Smooth muscle cell (in vitro differentiated cells): ENCODE results near the gene CLASRP. TPM values are rescaled to one million over a fixed set of nuclear protein-coding genes. Genes with fewer than 3 reads are reported as not detected.

Experiments
- DNase-seq: peaks from one replicate; lab custom pipeline; 2025; ENCODE audit not compliant: unreplicated experiment; lab: John Stamatoyannopoulos, UW
- H2AFZ ChIP-seq: fragments of 200-600 bp; sonication (generic); 2 replicates; pipeline ENCODE4 v1.6.0; 2016; ENCODE audit warnings: antibody characterized with exemption, low read depth, mild to moderate bottlenecking
- H3F3A ChIP-seq: fragments of 200-600 bp; sonication (generic); 2 replicates; pipeline ENCODE4 v1.6.0; 2017; ENCODE audit warnings: antibody characterized with exemption, low read depth
- H3K27ac ChIP-seq: fragments of 200-600 bp; sonication (generic); 2 replicates; pipeline ENCODE4 v1.5.1; 2016; ENCODE audit warnings: low read depth, mild to moderate bottlenecking
- H3K27me3 ChIP-seq: fragments of 200-600 bp; sonication (generic); 2 replicates; pipeline ENCODE4 v1.6.1; 2016; ENCODE audit warnings: low read depth, mild to moderate bottlenecking
- H3K36me3 ChIP-seq: fragments of 200-600 bp; sonication (generic); 2 replicates; pipeline ENCODE4 v1.5.1; 2016; ENCODE audit warnings: low read depth
- H3K4me1 ChIP-seq: fragments of 200-600 bp; sonication (generic); 2 replicates; pipeline ENCODE4 v1.5.1; 2016; ENCODE audit warnings: low read depth
- H3K4me2 ChIP-seq: fragments of 200-600 bp; sonication (generic); 2 replicates; pipeline ENCODE4 v1.6.0; 2016; ENCODE audit warnings: mild to moderate bottlenecking
- H3K4me3 ChIP-seq: fragments of 200-600 bp; sonication (generic); 2 replicates; pipeline ENCODE4 v1.5.1; 2016; ENCODE audit warnings: mild to moderate bottlenecking
- H3K79me2 ChIP-seq: fragments of 200-600 bp; sonication (generic); 2 replicates; pipeline ENCODE4 v1.6.0; 2016; ENCODE audit warnings: low read depth, mild to moderate bottlenecking
- H3K9ac ChIP-seq: fragments of 200-600 bp; sonication (generic); 2 replicates; pipeline ENCODE4 v1.6.0; 2016; ENCODE audit warnings: low read depth
- H3K9me3 ChIP-seq: fragments of 200-600 bp; sonication (generic); replicated peaks from 2 replicates; pipeline ENCODE4 v1.5.1; 2016; ENCODE audit warnings: low read depth
- H4K20me1 ChIP-seq: fragments of 200-600 bp; sonication (generic); 2 replicates; pipeline ENCODE4 v1.6.0; 2016; ENCODE audit warnings: low read depth
- WGBS: methylation state at CpG from one replicate; pipeline ENCODE4 v1.1.7; 2016; ENCODE audit warnings: low lambda C conversion rate; 5-methylcytosine and 5-hydroxymethylcytosine counted together
- polyA plus RNA-seq: library from polyadenylated mRNA; unstranded; fragments of >200 nt; fragmentation: Nextera tagmentation; extraction: Ambion mirVana; gene quantifications from 2 replicates; pipeline ENCODE4 v1.2.1, GENCODE V29; 2016
- total RNA-seq: library from RNA; depleted of rRNA; stranded (reverse); fragments of >200 nt; gene quantifications from 2 replicates; pipeline ENCODE4 v1.2.3, GENCODE V29; 2014
- TF ChIP-seq, protein P1 (sequence below): fragments of 200-600 bp; sonication (generic); IDR thresholded peaks from 2 replicates; pipeline ENCODE4 v1.5.1; 2017; ENCODE audit warnings: borderline replicate concordance, mild to moderate bottlenecking, antibody characterized with exemption; ENCODE audit not compliant: insufficient read depth, poor library complexity, severe bottlenecking

Gene CLASRP
- total and polyA plus RNA-seq, 2 experiments from 2014 or later: 24.3 to 34.6 TPM

DNA sequence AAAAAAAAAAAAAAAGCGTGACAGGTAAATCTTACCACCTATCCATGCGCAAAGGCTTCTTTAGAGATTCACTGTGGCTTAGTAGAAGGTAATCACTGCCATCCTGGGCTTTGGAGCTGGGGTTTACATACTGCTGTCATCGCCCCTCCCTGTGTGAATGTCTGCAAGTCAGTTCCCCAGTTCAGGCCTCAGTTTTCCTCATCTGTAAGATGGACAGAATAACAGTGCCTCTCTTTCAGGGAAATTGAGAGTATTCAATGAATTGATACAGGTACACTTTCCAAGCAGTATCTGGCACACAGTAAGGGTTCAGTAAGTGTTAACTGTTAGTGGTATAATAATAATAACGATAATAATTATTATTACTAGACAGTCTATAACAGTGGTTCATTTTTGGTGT lies 35.4 kb upstream of the CLASRP start:
- no peak overlapping the region for H2AFZ ChIP-seq
- no peak overlapping the region for H3K4me3 ChIP-seq
- H3K36me3 ChIP-seq: no peaks in the 10 kb centered on the region
- H3K4me2 ChIP-seq: no peak overlapping the region
- H3K27me3 ChIP-seq: no peaks in the 10 kb centered on the region
- TF ChIP-seq, protein P1, sequence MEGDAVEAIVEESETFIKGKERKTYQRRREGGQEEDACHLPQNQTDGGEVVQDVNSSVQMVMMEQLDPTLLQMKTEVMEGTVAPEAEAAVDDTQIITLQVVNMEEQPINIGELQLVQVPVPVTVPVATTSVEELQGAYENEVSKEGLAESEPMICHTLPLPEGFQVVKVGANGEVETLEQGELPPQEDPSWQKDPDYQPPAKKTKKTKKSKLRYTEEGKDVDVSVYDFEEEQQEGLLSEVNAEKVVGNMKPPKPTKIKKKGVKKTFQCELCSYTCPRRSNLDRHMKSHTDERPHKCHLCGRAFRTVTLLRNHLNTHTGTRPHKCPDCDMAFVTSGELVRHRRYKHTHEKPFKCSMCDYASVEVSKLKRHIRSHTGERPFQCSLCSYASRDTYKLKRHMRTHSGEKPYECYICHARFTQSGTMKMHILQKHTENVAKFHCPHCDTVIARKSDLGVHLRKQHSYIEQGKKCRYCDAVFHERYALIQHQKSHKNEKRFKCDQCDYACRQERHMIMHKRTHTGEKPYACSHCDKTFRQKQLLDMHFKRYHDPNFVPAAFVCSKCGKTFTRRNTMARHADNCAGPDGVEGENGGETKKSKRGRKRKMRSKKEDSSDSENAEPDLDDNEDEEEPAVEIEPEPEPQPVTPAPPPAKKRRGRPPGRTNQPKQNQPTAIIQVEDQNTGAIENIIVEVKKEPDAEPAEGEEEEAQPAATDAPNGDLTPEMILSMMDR: no peak
- H4K20me1 ChIP-seq: peaks cover 19% of the 10 kb centered on the region
- H3K4me1 ChIP-seq: peaks cover 4% of the 10 kb centered on the region
- no peaks in the 10 kb centered on the region for H3K9me3 ChIP-seq
- no peak overlapping the region for H3K9ac ChIP-seq
- H3K79me2 ChIP-seq: peaks cover 5% of the 10 kb centered on the region
- H3F3A ChIP-seq: peaks cover 12% of the 10 kb centered on the region
- WGBS: 98% methylated on average over 4 of the region's 4 CpGs
- no peak for DNase-seq
- H3K27ac ChIP-seq: no peak overlapping the region

DNA sequence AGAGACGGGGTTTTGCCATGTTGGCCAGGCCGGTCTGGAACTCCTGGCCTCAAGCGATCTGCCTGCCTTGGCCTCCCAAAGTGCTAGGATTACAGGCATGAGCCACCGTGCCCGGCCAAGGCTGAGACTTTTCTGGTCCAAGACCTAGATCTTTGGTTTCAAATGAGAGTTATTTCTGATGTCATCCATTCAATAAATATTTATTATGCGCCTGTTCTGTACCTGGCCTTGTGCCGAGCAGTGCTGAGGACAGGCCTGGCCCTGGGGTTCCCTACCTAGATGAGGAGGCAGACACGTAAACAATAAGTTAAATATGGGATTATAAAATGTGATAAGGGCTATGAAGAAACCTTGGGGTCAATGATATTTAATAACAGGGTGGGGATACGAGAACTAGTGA lies 33.1 kb upstream of the CLASRP start:
- Histone ChIP-seq H3F3A (peaks cover 3% of the 10 kb centered on the region), H3K9ac (no peak overlapping the region), H3K79me2 (peaks cover 5% of the 10 kb centered on the region), H3K9me3 (no peaks in the 10 kb centered on the region), H3K4me3 (no peak overlapping the region), H2AFZ (no peak overlapping the region), H3K27ac (no peak overlapping the region), H4K20me1 (peaks cover 19% of the 10 kb centered on the region), H3K36me3 (no peaks in the 10 kb centered on the region), H3K27me3 (no peaks in the 10 kb centered on the region), H3K4me2 (no peak overlapping the region), H3K4me1 (peaks cover 4% of the 10 kb centered on the region)
- WGBS: 96% methylated on average over 9 of the region's 9 CpGs
- DNase-seq: no peak
- TF ChIP-seq, protein P1: no peak

DNA sequence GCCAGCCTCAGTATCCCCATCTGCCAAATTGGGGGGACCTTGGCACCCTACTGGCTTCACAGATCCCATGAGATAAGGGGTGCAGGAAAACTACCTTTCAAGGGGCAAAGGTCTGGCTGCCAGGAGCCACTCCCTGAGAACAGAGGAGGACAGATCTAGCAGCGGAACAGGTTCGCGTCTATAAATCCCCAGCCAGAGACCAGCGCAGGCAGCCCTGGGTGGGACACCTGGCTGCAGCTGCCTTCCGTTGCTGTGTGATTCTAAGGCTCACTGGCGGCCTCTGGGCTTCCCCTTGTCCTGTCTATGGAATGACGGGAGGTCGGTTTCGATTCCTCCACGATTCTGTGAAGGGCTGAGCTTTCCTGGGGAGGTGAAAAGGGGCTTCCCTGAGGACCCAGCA lies 30.3 kb upstream of the CLASRP start:
- no peak overlapping the region for H3K4me3 ChIP-seq
- H3K36me3 ChIP-seq: no peaks in the 10 kb centered on the region
- no peak overlapping the region for H3K9ac ChIP-seq
- WGBS: 84% methylated on average over 10 of the region's 10 CpGs
- H4K20me1 ChIP-seq: peaks cover 8% of the 10 kb centered on the region
- H3K9me3 ChIP-seq: no peaks in the 10 kb centered on the region
- no peaks in the 10 kb centered on the region for H3K79me2 ChIP-seq
- TF ChIP-seq, protein P1: no peak
- H3K4me2 ChIP-seq: no peak overlapping the region
- H3K27ac ChIP-seq: no peak overlapping the region
- no peaks in the 10 kb centered on the region for H3K4me1 ChIP-seq
- no peaks in the 10 kb centered on the region for H3F3A ChIP-seq
- DNase-seq: no peak
- no peak overlapping the region for H2AFZ ChIP-seq
- H3K27me3 ChIP-seq: no peaks in the 10 kb centered on the region

DNA sequence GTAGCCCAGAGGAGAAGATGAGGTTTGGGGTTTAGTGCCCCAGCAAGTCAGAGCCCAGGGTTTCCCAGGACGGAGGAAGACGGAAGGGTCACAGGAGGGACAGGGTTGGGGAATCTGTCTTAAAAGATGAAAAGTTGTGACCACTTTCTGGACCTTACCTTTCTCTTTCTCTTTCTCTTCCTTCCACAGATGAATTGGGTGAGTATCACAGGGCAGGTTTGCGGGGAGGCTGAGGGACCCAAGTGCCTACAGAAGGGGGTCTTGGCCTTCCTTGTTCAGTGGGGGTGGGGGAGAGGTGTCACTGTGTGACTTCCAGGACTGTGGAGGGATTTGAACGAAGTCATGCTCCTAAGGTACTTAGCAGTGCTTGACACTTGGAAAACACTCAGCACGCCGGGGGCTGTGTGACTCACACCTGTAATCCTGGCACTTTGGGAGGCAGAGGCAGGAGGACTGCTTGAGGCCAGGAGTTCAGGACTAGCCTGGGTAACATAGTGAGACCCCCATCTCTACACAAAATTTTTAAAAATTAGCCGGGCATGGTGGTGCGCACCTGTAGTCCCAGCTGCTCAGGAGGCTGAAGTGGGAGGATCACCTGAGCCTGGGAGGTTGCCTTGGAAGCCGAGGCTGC lies 29.1 kb upstream of the CLASRP start:
- Histone ChIP-seq H3K9ac (no peak overlapping the region), H3F3A (no peaks in the 10 kb centered on the region), H3K4me1 (no peaks in the 10 kb centered on the region), H3K4me3 (no peak overlapping the region), H3K4me2 (no peak overlapping the region), H3K79me2 (no peaks in the 10 kb centered on the region), H4K20me1 (peaks cover 8% of the 10 kb centered on the region), H3K36me3 (no peaks in the 10 kb centered on the region), H2AFZ (no peak overlapping the region), H3K27ac (no peak overlapping the region), H3K27me3 (no peaks in the 10 kb centered on the region), H3K9me3 (no peaks in the 10 kb centered on the region)
- WGBS: 88% methylated on average over 9 of the region's 9 CpGs
- TF ChIP-seq, protein P1: no peak
- DNase-seq: no peak
